Measurements from ENCODE around the gene IQSEC1.

IQSEC1 gene

DNA sequence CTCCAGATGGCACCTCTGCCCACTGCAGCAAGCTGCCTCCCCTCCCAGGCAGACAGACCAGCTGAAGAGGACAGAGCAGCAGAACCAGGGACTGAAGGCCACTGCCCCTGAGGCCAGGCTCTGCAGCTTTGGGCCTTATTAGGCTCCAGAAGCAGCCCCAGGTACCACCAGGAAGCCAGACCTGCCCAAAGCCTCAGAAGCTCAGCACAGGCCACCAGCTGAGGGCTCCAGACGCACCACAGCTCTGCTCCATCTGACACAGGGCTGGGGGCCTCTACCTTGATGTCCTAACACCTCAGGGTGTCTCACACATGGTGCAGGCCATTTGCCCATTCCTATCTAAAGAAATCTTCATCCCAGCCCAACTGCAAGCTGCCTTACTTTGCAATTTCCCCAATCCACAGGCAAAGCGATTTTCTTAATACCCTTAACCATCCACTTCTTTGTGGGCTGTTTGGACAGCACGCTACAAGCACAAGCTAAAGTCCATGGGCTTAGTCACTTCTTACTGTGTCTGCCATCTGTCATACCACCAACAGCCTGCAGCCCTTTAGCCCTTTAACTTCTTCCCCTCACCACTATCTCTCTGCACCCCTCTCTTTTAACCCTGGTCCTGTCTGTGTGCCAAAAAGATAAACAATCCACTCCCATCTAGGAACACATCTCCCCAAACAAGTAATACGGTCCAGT, 112.1 kb downstream of the IQSEC1 start:
- DNase-seq (ENCODE audit: low read depth, low spot score), result no peak
- in situ Hi-C loops (cut with HindIII; ENCODE audit: low sequenced_read_pairs), result no loop called here
- no peak overlapping the region for H3K4me3 ChIP-seq (ENCODE audit: low read depth, low read length)
- TF ChIP-seq, protein P1, sequence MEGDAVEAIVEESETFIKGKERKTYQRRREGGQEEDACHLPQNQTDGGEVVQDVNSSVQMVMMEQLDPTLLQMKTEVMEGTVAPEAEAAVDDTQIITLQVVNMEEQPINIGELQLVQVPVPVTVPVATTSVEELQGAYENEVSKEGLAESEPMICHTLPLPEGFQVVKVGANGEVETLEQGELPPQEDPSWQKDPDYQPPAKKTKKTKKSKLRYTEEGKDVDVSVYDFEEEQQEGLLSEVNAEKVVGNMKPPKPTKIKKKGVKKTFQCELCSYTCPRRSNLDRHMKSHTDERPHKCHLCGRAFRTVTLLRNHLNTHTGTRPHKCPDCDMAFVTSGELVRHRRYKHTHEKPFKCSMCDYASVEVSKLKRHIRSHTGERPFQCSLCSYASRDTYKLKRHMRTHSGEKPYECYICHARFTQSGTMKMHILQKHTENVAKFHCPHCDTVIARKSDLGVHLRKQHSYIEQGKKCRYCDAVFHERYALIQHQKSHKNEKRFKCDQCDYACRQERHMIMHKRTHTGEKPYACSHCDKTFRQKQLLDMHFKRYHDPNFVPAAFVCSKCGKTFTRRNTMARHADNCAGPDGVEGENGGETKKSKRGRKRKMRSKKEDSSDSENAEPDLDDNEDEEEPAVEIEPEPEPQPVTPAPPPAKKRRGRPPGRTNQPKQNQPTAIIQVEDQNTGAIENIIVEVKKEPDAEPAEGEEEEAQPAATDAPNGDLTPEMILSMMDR (IDR thresholded peaks at IDR 0.05; ENCODE audit: low read depth, low read length), result no peak

DNA sequence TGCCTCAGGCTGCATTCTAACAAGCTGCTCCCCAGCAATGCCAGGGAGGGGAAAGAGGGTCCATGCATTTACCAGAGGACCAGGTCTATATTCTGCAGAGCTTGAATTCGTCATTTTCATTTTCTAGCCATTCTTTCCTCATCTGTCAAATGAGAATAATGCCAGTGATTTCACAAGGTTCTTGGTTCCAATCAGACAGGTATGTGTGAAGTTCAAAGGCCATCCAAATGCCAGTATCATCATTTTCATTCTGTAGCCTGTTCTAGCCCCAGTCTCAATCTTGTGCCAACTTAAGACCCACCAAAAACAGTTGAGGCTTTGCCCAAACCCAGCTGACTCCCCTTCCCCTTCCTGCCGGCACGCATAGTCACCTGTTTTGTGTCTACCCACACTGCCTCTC, 112.7 kb downstream of the IQSEC1 start:
- TF ChIP-seq, protein P1 (IDR thresholded peaks at IDR 0.05; ENCODE audit: low read depth, low read length), result no peak
- in situ Hi-C loops (cut with HindIII; ENCODE audit: low sequenced_read_pairs), result no loop called here
- no peak overlapping the region for H3K4me3 ChIP-seq (ENCODE audit: low read depth, low read length)
- no peak for DNase-seq (ENCODE audit: low read depth, low spot score)

DNA sequence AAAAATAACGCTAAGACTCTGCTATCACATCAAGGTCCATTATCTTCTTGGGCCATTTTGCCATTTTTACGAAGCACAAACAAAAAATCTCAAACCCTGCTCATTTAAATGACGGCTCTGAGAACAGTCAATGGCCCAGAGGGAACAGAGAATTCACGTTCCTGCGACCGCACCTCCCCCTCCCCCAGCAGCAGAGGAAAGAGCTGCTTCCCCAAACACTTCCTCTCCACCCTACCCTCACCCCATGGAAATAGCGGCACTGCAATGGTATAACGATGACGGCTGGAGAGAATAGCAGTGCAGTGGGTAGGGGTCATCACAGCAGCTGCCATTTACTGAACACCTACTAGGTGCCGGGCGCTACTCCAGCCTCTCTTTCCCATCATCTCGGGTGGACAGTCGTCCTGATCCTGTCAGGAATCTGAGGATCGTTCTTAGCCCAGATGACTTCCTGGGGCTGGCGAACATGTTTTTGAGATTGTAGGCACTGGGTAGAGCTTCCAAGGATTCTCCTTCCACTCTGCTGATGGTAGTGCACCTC, 113.3 kb downstream of the IQSEC1 start:
- H3K4me3 ChIP-seq (ENCODE audit: low read depth, low read length), result no peak overlapping the region
- no peak for DNase-seq (ENCODE audit: low read depth, low spot score)
- in situ Hi-C loops (cut with HindIII; ENCODE audit: low sequenced_read_pairs), result no loop called here
- TF ChIP-seq, protein P1 (IDR thresholded peaks at IDR 0.05; ENCODE audit: low read depth, low read length), result no peak

DNA sequence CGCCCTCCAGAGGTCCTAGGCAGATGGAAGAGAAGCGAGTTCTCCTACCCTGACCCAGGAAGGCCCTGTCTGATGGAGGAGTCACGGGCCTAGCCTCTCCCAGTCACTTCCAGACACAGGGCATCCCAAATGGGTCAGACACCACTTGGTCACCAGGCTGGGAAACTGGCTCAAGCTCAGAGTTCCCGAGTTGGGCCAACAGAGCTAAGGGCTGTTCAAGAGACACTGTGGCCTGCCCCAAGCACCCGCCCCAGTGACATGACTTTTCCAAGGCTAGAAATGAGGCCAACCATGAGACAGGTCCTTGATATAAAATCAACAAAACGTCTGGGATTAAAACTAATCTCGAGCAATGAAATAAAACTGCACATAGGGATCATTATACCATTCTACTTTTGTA, 113.8 kb downstream of the IQSEC1 start:
- in situ Hi-C loops (cut with HindIII; ENCODE audit: low sequenced_read_pairs), result no loop called here

DNA sequence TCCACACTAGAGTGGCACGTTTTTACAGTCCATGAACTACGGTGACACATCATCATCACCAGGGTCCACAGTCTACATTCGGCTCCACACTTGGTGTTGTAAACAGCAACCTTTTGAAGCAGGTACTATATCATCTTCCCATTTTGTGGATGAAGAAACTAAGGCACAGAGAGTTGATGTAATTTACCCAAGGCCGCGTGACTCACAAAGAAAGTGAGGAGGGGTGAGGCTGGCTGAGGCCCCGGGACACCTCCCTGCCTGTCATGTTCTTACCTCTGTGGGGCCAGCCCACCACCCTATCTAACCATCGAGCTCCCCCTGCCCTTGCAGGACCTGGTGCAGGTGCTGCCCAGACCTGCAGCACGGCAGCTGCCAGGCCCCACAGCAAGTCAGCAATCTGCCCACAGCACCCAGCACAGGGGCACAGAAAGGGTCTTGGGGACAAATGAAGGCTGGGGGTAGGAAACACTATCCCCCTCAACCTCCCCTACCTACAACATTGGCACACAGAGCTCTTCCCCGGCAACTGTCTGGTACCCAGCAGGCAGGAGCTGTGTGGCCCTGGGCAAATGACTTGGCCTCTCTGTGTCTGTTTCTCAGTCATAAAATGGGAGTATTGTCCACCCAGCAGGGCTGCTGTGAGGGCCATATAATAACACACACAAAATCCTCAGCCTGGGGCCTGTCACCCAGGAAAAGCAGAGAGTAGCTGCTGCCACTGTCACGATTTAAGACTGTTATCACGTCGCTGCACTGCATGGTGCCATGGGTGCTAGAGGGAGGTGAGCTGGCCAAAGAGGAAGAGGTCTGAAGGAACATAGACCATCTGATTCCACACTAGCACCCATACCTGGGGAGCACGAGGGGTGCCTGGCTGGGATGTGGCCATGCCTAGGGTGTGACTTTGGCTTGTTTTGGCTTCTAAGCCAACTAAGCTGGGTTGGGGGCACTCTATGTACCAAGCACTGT, 115.1 kb downstream of the IQSEC1 start:
- TF ChIP-seq, protein P1 (IDR thresholded peaks at IDR 0.05; ENCODE audit: low read depth, low read length), result no peak
- no peak overlapping the region for H3K4me3 ChIP-seq (ENCODE audit: low read depth, low read length)
- in situ Hi-C loops (cut with HindIII; ENCODE audit: low sequenced_read_pairs), result no loop called here
- DNase-seq (ENCODE audit: low read depth, low spot score), result no peak

More for the DNA sequence above, 113.8 kb downstream of the IQSEC1 start:
- DNase-seq (ENCODE audit: low read depth, low spot score), result no peak
- TF ChIP-seq, protein P1 (IDR thresholded peaks at IDR 0.05; ENCODE audit: low read depth, low read length), result no peak
- H3K4me3 ChIP-seq (ENCODE audit: low read depth, low read length), result no peak overlapping the region

DNA sequence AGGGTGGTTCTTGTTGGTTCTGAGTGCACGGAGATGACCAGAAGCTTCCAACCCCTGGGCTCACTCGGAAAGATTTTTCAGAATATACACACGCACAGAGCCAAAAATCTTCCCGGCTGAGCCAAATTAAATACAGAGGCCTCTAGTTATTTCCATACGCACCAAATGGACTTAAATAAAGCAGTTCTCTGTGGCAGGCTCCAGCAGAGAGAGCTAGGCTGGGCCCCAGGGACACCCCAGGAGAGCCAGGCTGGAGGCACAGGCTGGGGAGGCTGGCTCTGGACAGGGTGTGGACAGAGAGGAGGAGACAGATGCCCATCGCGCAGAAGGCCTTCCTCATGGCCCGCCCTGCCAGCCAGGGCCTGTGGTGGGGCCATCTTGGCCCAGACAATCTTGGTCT, 115.9 kb downstream of the IQSEC1 start:
- no peak for DNase-seq (ENCODE audit: low read depth, low spot score)
- in situ Hi-C loops (cut with HindIII; ENCODE audit: low sequenced_read_pairs), result no loop called here
- TF ChIP-seq, protein P1 (IDR thresholded peaks at IDR 0.05; ENCODE audit: low read depth, low read length), result no peak
- H3K4me3 ChIP-seq (ENCODE audit: low read depth, low read length), result no peak overlapping the region

Measured in astrocyte of the spinal cord (primary cell).